Fibroblast of skin of right quadriceps (primary cell): ENCODE results near the gene TMEM217.
"Not testable (repeated sequence)": the region's sequence is repeated elsewhere in the genome, so short reads cannot be mapped to it uniquely, and the experiment has no call there.

ENCODE experiments used
- DNase-seq: peaks from one replicate; pipeline ENCODE4 v3.0.0-alpha.2; 2013

The TMEM217 gene

DNA sequence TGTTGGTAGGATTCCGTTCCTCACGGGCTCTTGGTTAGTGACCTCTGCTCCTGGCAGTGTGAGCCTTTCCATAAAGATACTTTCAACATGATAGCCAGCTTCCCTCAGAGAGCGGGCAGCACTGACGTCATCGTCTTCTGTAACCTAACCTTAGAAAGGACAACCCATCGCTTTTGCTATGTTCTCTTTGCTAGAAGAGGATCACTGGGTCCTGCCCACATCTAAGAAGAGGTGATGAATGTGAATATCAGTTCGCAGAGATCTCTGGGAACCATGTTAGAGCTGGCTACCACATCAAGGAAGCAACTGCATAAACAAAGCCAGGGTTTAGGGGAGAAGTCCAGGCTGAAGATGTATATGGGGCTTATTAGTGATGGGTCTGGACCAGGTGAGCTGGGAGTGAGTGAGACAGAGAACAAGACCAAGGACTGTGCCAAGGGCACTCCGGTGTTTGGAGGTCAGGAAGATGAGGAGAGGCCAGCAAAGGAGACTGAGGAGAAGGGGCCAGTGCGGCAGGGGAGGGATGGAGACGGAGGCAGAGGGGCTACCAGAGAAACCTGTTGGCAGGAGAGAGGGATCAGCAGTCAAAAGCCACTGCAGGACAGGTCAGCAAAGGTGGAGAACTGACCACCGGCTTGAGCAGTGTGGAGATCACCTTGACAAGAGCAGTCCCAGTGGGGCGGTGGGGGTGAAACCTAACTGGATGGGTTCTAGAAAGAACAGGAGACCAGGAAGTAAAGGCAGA is 48.3 kb downstream of the TMEM217 start:
- no peak for DNase-seq

DNA sequence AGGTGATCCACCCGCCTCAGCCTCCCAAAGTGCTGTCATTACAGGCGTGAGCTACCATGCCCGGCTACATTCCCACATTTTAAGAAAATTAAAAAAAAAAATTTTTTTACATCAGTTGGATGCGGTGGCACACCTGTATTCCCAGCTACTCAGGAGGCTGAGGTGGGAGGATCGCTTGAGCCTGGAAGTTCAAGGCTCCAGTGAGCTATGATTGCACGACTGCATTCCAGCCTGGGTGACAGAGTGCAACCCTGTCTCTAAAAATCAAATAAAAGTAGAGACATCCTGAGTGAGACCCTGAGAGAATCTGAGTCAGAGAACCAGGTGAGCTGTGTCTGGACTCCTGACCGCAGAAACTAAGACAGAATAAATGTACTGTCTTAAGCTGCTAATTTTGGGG is 49.2 kb downstream of the TMEM217 start:
- no peak for DNase-seq

DNA sequence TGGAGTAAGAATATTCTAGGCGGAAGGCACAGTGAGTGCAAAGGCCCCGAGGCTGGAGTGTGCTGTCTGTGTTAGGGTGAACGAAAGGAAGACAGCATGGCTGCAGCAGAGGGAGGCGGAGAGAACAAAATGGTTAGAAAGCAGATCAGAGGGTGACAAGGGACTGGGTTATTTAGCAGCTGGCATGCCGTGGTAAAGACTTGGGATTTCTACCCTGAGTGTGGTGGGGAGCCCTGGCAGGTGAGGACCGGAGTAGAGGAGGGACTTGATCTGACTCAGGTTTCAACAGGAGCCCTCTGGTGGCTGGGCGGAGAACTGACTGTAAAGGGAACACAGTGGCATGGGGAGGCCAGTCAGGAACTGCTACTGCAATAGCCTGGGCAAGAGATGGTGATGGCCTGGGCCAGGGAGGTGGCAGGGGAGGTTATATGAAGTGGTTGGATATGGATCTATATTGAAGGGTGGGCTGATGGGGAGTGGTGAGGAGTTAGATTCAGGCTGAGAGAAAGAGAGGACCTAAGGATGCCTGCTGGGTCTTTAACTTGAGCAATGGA is 50.0 kb downstream of the TMEM217 start:
- DNase-seq: peak; percentile 69

DNA sequence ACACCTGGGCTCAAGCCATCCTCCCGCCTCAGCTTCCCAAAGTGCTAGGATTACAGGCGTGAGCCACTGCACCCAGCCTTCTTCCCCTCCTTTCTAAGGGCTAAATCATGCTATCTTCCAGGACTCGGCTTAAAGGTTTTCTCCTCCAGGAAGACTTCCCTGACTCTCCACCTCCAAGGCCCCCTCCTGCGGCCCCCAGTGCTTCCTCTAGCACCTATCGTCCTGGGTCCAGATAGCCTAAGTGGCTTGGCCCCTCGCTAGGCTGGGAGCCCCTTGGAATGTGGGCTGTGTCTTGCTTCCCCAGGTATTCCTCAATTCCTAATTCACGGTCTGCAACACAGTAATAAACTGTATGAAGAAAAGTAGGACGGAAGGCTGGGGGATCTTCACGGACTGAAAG is 51.3 kb downstream of the TMEM217 start:
- DNase-seq: no peak

DNA sequence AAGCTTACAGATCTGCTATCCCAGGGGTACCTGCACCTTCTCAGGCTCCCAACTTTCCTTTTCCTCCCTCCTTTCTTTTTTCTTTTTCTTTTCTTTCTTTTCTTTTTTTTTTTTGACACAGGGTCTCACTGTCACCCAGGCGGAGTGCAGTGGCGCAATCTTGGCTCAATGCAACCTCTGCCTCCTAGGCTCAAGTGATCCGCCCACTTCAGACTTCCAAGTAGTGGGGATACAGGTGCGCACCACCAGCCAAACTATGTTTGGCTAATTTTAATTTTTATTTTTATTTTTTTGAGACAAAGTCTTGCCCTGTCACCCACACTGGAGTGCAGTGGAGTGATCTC is 52.0 kb downstream of the TMEM217 start:
- no peak for DNase-seq

DNA sequence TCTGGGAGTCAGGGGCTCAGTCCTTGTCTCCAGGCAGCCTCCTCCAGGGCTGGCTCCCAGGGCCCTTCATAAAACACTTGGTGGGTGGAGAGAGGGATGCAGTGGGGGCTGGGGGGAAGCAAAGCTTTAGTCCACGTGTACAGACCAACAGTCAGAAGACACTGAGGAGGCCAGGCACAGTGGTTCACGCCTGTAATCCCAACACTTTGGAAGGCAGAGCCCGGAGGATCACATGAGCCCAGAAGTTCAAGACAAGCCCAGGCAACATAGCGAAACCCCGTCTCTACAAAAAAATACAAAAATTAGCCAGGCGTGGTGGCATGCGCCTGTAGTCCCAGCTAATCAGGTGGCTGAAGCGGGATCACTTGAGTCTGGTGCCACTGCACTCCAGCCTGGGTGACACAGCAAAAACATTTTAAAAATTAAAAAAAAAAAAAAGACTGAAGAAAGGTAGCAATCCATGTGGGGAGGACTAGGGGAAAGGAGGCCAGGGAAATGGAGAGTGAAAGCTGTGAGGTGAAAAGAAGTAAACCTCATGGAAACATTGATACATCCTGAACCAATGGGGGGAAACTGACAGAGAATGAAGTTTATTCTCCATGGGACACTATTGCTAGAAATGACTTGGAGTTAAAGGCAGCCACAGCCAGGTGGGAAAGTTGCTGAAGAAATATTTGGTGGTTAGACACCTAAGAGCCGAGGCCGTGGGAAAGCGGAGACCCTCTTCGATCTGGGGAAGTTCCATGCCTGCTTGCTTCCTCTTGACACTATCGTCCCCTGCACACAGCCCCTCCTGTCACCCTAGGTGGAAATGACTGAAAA is 52.6 kb downstream of the TMEM217 start:
- no peak for DNase-seq

DNA sequence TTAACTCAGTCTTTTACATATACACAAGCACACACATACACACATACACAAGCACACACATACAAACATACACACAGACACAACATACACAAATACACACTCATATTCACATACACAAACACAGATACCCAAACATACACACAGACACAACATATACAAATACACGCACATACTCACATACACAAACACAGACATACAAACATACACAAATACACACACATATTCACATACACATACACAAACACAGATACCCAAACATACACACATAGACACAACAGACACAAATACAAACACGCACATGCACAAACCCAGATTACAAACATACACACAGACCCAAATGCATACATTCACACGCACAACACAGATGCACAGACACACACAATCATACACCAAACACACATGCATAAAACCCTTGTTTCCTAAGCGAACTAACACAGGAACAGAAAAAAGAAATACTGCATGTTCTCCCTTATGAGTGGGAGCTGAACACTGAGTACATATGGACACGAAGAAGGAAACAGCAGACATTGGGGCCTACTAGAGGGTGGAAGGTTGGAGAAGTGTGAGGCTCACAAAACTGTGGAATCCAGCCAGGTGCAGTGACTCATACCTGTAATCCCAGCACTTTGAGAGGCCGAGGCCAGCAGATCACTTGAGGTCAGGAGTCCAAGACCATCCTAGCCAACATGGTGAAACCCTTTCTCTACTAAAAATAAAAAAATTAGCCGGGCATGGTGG is 53.8 kb downstream of the TMEM217 start:
- peak; percentile 40 for DNase-seq

DNA sequence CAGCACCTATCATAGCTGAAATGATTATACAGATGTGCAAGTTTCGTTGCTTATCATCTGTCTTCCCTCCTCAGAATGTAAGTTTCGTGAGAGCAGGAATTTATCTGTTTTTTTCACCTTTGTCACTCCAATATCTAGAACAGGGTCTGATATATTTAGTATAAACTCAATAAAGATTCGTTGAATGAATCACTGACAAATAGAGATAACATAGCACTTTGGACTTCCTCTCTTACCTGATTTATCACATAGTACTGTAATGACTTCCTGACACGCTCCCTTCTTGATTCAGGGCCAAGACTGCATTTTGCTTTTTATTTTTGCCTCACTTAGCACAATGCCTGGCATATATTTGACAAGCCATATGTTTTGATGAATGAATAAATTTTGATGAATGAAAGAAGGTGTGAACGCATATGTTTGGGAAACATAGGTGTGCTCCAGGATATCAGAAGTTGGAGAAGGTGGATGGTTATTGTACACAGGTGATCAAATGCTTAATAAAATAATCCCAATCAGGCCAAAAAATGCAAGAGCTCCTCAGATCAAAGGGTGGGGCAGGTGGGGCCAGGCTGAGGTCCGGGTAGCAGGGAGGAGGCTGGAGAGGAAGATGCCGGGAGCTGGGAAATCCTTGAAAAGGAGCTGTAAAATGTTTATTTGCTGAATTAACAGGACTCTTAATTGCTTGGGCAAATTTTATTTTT is 55.0 kb downstream of the TMEM217 start:
- DNase-seq: no peak

DNA sequence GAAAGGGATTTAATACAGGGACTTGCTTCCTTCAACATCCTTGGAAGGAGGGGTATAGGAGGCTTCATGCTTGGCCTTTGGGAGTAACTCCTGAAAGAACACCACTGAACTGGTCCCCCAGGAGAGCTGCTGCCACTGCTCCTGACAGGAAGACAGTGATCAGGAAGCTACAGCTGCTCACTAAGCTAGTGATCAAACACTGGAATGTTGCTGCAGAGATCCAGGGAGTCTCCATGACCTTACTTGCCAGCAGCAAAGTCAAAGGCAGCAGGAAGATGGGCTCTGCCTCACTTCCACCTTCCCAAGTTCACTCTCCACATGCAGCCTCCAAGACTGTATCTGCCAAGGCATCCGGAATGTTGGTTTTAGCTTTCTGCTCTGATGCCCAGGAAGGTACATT is 56.2 kb downstream of the TMEM217 start:
- no peak for DNase-seq

DNA sequence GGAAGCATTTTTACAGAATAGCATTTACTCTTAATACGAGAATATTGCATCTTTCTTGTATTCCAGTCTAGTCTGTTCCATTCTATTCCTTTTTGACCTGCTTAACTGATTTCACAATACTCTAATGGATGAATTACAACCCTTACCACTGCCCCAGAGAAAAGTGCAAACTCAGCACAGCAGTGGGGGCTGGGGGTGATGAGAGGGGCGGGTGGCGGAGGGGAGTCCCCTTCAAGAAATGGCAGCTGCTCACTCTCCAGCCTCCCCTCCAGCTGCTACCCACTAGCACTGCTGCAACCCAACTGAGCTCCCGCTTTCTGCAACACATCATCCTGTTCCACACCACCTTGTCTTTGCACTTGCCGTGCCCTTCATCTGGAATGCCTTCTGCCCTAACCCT is 57.9 kb downstream of the TMEM217 start:
- DNase-seq: no peak

DNA sequence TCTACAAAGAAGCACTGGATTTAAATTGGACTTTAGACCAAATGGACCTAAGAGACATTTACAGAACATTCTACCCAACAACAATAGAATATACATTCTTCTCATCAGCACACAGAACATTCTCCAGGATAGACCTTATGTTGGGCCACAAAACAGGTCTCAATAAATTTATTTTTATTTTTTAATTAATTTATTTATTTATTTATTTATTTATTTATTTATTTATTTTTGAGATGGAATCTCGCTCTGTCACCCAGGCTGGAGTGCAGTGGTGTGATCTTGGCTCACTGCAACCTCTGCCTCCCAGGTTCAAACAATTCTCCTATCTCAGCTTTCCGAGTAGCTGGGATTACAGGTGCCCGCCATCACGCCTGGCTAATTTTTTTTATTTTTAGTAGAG is 61.5 kb downstream of the TMEM217 start:
- DNase-seq: not testable (repeated sequence)

DNA sequence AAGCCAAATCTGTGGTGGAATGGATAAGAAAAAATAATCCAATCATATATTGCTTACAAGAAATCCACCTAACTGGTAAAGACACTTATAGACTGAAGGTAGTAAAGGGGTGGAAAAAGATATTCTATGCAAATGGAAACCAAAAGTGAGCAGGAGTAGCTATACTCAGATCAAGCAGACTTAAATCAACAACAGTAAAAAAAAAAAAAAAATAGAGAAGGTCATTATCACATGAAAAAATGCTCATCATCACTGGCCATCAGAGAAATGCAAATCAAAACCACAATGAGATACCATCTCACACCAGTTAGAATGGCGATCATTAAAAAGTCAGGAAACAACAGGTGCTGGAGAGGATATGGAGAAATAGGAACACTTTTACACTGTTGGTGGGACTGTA is 63.1 kb downstream of the TMEM217 start:
- DNase-seq: not testable (repeated sequence)

DNA sequence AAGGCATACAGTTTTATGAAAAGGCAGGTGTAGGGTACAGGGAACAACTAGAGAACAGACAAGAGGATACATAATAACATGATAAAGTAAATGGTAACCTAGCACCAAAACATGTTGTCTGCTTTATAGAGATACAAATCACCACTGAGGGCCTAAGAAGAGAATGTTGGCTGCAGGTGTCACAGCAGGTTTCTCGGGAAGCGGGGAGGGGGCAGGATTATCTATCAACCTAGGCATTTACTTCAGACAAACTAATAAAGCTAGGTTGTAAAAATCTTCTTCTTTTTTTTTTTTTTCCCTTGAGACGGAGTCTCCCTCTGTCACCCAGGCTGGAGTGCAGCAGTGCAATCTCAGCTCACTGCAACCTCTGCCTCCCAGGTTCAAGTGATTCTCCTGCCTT is 65.3 kb downstream of the TMEM217 start:
- DNase-seq: no peak

DNA sequence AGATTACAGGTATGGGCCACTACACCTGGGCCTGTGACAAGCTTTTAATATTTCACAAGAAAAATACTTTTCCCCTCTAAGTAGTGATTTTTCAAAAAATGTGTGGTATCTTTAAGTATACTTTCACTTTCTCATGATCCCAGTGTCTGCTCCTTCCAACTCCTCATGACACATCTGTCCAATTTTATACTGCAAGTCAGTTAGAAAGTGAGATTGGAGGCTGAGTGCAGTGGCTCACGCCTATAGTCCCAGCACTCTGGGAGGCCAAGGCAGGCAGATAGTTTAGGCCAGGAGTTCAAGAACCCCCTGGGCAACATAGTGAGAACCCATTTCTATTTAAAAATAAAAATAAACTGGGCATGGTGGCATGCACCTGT is 67.8 kb downstream of the TMEM217 start:
- DNase-seq: no peak

DNA sequence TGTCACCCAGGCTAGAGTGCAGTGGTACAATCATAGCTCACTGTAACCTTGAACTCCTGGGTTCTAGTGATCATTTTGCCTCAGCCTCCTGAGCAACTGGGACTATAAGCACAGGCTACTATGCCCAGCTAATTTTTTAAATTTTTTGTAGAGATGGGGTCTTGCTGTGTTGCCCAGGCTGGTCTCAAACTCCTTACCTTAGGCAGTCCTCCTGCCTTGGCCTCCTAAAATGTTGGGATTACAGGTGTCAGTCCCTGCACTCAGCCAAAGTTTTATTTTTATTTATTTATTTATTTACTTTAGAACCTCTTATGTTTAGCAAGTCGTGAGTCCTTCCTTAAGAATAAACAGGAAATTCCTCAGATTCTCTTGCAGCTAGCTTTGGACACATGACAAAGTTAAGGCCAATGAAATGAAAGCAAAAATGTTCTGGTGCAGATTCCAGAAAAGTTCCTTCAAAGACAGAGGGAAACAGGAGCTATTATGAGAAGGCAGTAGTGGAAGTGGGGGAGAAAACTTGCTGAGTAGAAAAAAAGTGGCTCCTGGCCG is 68.9 kb downstream of the TMEM217 start:
- no peak for DNase-seq

DNA sequence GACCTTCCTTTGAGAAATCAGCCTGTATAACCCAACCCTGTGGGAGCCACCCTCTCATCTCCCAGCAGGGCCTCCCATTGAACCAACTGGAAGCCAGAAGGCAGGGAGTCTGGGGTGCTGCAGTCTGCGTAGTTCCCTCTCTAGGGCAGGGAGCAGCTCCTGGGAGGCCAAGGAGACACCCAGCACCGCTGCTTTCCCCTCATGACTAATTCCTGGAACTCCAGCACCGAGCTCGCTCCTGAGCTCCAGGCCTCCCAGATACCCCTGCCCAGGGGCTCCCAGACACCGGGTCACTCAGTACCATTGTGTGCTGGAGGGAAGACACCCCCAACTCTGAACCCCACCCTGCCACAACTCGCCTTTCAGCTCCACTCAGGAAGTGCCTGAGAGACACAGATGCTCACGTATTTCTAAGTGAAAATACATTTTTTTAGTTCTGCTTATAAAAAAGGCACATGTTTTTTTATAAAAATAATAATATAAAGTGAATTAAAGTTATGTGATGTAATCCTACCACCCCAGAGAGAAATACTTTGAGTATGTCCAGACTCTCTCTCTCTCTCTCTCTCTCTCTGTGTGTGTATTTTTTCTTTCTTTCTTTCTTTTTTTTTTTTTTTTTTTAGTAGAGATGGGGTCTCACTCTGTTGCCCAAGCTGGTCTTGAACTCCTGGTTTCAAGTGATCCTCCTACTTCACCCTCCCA is 70.5 kb downstream of the TMEM217 start:
- no peak for DNase-seq

DNA sequence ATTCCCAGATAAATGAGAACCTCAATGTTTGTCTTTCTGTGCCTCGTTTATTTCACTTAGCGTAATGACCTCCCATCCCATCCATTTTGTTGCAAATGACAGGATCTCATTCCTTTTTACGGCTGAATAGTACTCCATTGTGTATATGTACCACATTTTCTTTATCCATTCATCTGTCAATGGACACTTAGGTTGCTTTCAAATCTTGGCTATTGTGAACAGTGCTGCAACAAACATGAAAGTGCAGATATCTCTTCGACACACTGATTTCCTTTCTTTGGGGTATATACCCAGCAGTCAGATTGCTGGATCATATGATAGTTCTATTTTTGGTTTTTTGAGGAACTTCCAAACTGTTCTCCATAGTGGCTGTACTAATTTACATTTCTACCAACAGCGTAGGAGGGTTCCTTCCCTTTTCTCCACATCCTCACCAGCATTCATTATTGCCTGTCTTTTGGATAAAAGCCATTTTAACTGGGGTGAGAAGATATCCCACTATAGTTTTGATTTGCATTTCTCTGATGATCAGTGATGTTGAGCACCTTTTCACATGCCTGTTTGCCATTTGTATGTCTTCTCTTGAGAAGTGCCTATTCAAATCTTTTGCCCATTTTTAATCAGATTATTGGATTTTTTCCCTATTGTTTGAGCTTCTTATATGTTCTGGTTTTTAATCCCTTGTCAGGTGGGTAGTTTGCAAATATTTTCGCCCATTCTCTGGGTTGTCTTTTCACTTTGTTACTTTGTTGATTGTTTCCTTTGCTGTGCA is 71.8 kb downstream of the TMEM217 start:
- DNase-seq: not testable (repeated sequence)

DNA sequence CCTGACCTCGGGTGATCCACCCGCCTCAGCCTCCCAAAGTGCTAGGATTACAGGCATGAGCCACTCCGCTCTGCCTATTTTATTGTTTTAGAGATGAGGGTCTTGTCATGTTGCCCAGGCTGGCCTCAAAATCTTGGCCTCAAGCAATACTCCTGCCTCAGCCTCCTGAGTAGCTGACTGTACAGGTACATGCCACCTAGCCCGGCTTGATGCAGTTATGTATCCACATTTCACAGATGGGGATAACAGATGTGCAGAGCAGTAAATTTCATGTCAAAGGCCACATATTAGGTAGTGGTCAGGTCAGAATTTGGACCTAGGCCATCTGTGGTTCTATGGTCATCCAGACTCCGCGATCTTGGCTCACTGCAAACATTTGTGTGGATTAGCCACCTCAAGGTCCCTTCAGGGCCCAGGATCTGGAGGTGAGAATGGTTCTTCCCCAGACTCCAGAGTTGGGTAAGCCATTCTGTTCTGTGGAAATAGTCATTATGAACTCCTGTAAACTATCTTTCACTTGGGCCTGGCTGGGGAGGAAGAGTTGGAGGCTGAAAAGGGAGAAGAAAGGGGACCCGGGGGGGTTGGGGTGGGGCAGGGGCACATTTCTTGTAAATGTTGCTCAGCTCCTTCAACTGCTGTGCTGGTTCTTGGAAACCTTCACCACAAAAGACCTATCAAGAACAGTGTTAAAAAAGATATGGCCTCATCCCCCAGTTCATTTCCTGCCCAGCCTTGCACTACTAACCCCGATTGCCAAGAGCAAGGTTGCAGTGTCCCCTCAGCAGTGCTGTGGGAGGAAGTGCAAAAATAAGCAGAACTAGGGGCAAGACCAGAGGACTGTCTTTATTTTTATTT is 75.0 kb downstream of the TMEM217 start:
- no peak for DNase-seq

DNA sequence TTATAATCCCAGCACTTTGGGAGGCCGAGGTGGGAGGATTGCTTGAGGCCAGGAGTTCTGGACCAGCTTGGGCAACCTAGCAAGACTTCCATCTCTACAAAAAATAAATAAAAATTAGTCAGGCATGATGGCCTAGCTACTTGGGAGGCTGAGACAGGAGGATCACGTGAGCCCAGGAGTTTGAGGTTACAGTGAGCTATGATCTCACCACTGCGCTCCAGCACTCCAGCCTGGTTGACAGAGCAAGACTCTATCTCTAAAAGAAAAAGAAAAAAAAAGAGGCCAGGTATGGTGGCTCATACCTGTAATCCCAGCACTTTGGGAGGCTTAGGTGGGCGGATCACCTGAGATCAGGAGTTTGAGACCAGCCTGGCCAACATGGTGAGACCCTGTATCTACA is 77.3 kb downstream of the TMEM217 start:
- not testable (repeated sequence) for DNase-seq

DNA sequence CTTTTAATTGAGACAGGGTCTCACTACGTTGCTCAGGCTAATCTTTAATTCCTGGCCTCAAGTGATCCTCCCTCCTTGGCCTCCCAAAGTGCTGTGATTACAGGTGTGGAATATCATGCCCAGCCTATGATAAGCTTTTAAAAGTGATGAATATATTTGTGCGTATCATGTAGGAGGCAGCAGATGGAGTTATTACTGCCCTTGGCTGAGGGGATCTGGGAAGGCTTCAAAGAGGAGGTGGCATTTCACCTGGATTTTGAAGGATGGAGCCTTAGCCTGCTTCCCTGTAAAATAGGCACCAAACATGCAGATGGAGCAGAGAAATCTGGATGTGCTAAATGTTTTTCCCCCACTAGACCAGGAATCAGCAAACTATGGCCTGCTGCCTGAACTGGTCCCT is 77.9 kb downstream of the TMEM217 start:
- DNase-seq: no peak
